LNCAP (cell line): ENCODE measurements around the gene SCNN1B.

Source experiments
- TF ChIP-seq, protein P1 (sequence below): fragments of 450-650 bp; IDR thresholded peaks from 2 replicates; pipeline ENCODE4 v1.5.1; 2017; ENCODE audit warnings: mild to moderate bottlenecking

SCNN1B gene, protein sequence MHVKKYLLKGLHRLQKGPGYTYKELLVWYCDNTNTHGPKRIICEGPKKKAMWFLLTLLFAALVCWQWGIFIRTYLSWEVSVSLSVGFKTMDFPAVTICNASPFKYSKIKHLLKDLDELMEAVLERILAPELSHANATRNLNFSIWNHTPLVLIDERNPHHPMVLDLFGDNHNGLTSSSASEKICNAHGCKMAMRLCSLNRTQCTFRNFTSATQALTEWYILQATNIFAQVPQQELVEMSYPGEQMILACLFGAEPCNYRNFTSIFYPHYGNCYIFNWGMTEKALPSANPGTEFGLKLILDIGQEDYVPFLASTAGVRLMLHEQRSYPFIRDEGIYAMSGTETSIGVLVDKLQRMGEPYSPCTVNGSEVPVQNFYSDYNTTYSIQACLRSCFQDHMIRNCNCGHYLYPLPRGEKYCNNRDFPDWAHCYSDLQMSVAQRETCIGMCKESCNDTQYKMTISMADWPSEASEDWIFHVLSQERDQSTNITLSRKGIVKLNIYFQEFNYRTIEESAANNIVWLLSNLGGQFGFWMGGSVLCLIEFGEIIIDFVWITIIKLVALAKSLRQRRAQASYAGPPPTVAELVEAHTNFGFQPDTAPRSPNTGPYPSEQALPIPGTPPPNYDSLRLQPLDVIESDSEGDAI

GRCh38 chr16:23302045-23302956 lies at the start of gene SCNN1B:
SCNN1B (plus strand) TSS chr16:23302302; CDS start chr16:23348600, 46,298 bp downstream.
- TF ChIP-seq, protein P1, sequence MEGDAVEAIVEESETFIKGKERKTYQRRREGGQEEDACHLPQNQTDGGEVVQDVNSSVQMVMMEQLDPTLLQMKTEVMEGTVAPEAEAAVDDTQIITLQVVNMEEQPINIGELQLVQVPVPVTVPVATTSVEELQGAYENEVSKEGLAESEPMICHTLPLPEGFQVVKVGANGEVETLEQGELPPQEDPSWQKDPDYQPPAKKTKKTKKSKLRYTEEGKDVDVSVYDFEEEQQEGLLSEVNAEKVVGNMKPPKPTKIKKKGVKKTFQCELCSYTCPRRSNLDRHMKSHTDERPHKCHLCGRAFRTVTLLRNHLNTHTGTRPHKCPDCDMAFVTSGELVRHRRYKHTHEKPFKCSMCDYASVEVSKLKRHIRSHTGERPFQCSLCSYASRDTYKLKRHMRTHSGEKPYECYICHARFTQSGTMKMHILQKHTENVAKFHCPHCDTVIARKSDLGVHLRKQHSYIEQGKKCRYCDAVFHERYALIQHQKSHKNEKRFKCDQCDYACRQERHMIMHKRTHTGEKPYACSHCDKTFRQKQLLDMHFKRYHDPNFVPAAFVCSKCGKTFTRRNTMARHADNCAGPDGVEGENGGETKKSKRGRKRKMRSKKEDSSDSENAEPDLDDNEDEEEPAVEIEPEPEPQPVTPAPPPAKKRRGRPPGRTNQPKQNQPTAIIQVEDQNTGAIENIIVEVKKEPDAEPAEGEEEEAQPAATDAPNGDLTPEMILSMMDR, result peak; percentile 25; the same call in 1 of the 2 replicates

DNA sequence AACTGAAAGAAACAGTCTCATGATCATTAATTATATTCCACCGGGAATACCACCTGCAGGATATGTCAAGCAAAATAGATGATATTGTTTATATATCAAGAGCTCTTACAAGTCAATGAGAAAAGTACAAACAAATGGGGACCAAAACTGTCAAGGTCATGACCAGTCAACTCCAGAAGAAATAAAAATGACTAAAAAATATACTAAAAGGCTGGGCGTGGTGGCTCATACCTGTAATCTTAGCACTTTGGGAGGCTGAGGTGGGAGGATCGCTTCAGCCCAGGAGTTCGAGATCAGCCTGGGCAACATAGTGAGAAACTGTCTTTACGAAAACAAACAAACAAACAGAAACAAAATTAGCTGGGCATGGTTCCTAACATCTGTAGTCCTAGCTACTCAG lies 49.8 kb upstream of the SCNN1B start:
- TF ChIP-seq, protein P1, result no peak

- TF ChIP-seq, protein P1, result no peak
Observed at GRCh38 chr16:23254338-23254737, 47.8 kb upstream of the SCNN1B start.

GRCh38 chr16:23255000-23255399 lies 47.1 kb upstream of the SCNN1B start:
- TF ChIP-seq, protein P1, result no peak

GRCh38 chr16:23256440-23256839 lies 45.7 kb upstream of the SCNN1B start:
- TF ChIP-seq, protein P1, result no peak

DNA sequence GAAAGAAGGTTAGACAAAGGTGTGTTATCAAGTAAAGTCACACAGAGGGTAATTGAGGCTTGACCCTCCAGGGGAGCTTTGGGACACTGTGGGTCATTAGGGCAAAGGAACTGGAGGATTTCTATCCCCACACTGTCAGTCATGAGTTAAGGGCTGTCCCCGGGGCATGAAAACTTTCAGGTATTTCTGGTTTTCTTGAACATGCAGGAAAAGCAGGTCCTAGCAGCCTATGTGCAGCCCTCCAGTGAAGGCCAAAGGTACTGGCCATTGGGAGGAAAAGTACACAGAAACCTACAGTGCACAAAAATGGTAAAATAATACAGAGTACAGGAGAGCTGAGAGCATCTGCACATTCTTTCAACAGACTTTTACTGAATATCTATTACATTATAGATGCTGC lies 44.4 kb upstream of the SCNN1B start:
- TF ChIP-seq, protein P1, result no peak

GRCh38 chr16:23258919-23259237 lies 43.2 kb upstream of the SCNN1B start:
- TF ChIP-seq, protein P1, result no peak
